HepG2 (cell line): ENCODE results near the gene STAT4. TPM values are rescaled to one million over a fixed set of nuclear protein-coding genes. Genes with fewer than 3 reads are reported as not detected.
A peak's percentile ranks its signal among the peaks of the same experiment; 100 is the strongest.

Experiments
- ATAC-seq: fragments of 200-7000 bp; cut with Tn5 transposase; 3 replicates; pipeline ENCODE4 v1.9.1; 2020; ENCODE audit warnings: mild to moderate bottlenecking, moderate library complexity
- BruUV-seq: library from RNA; stranded (reverse); fragments of 400-500 nt; replicated peaks from 2 replicates; lab custom pipeline; 2021; lab: Mats Ljungman, UMichigan
- CTCF ChIA-PET: fragments of 300-600 bp; formaldehyde crosslinking; extraction: SDS; loops from one replicate; lab custom pipeline; 2021; ENCODE audit warnings: low total read pairs, inconsistent platforms, low intra/inter-chr PET ratio; lab: Yijun Ruan, JAX
- POLR2A ChIA-PET: fragments of 350-600 bp; sonication (Branson Sonifier 250); formaldehyde crosslinking; loops from one replicate; lab custom pipeline; 2020; ENCODE audit warnings: antibody characterized with exemption, inconsistent platforms; lab: Yijun Ruan, JAX
- DNase-seq: peaks from one replicate; pipeline ENCODE4 v3.0.0-alpha.2; 2015; ENCODE audit warnings: low spot score
- FAIRE-seq: peaks from 3 replicates; lab custom pipeline; 2011; peaks lifted over from hg19 to GRCh38; lab: Jason Lieb, UNC
- H2AFZ ChIP-seq: one replicate; pipeline ENCODE4 v1.6.1; 2011; ENCODE audit warnings: low read length, inconsistent platforms
- H3K27ac ChIP-seq: fragments of 300-600 bp; 3 replicates; pipeline ENCODE4 v1.8.0; 2011; ENCODE audit warnings: mixed run types, mild to moderate bottlenecking, mixed read lengths, low read length, inconsistent platforms; ENCODE audit not compliant: insufficient read depth; ENCODE audit errors: extremely low read length
- H3K27me3 ChIP-seq, 2 experiments: fragments of 200-600 bp in 1 of 2; 2 replicates in 1 of 2; 3 replicates in 1 of 2; pipeline versions ENCODE4 v1.6.0 to v1.8.0; 2011; ENCODE audit warnings: low read length in 2 of 2, mild to moderate bottlenecking in 2 of 2, moderate library complexity in 2 of 2, inconsistent platforms in 1 of 2; ENCODE audit not compliant: insufficient read depth in 2 of 2, control insufficient read depth in 1 of 2
- H3K36me3 ChIP-seq, 2 experiments: fragments of 200-600 bp in 1 of 2; replicated peaks in 1 of 2; 2 replicates in 1 of 2; 3 replicates in 1 of 2; pipeline versions ENCODE4 v1.5.1 to v1.8.0; 2011; ENCODE audit warnings: low read length in 2 of 2, inconsistent platforms in 1 of 2; ENCODE audit not compliant: insufficient read depth in 2 of 2, control insufficient read depth in 1 of 2
- H3K4me1 ChIP-seq: 2 replicates; pipeline ENCODE4 v1.5.1; 2012; ENCODE audit warnings: low read length, inconsistent platforms; ENCODE audit not compliant: insufficient read depth
- H3K4me2 ChIP-seq: 2 replicates; pipeline ENCODE4 v1.6.0; 2011; ENCODE audit warnings: low read depth, low read length, inconsistent platforms
- H3K4me3 ChIP-seq, 3 experiments: fragments of 200-600 bp in 1 of 3; sonication (generic), shearing (Covaris generic) in 1 of 3; replicated peaks in 1 of 3; 2 replicates each; pipeline ENCODE4 v1.5.1; 2011 to 2016; ENCODE audit warnings: low read length in 3 of 3, inconsistent platforms in 2 of 3, low read depth in 2 of 3, mild to moderate bottlenecking in 2 of 3, control low read depth in 1 of 3, mixed read lengths in 1 of 3; ENCODE audit not compliant: insufficient read depth in 1 of 3
- H3K79me2 ChIP-seq: one replicate; pipeline ENCODE4 v1.6.1; 2011; ENCODE audit warnings: low read length, inconsistent platforms; ENCODE audit not compliant: insufficient read depth
- H3K9ac ChIP-seq: 2 replicates; pipeline ENCODE4 v1.6.0; 2011; ENCODE audit warnings: mild to moderate bottlenecking, low read depth, low read length, inconsistent platforms; ENCODE audit not compliant: insufficient read depth
- H3K9me3 ChIP-seq: 2 replicates; pipeline ENCODE4 v1.5.1; 2012; ENCODE audit warnings: mild to moderate bottlenecking, low read length
- H4K20me1 ChIP-seq: 2 replicates; pipeline ENCODE4 v1.6.0; 2011; ENCODE audit warnings: inconsistent platforms, mild to moderate bottlenecking, low read length, moderate library complexity; ENCODE audit not compliant: insufficient read depth
- GABPA ChIP-seq, 2 experiments: IDR thresholded peaks; 2 replicates each; pipeline ENCODE4 v1.6.1; 2011 to 2016; ENCODE audit warnings: low read depth in 2 of 2, low read length in 1 of 2, missing biosample characterization in 1 of 2, missing genetic modification characterization in 1 of 2
- MAFF ChIP-seq: IDR thresholded peaks from 2 replicates; pipeline ENCODE4 v1.6.1; 2011; ENCODE audit warnings: low read depth, low read length, improper control_type of control experiment
- MAFK ChIP-seq, 2 experiments: IDR thresholded peaks in 1 of 2; conservative IDR thresholded peaks in 1 of 2; 2 replicates each; pipeline ENCODE4 v1.6.1; 2011; ENCODE audit warnings: improper control_type of control experiment in 2 of 2, low read length in 2 of 2
- MBD4 ChIP-seq: IDR thresholded peaks from 2 replicates; pipeline ENCODE4 v1.6.1; 2012; ENCODE audit warnings: low read length, inconsistent platforms, borderline replicate concordance
- MEIS2 ChIP-seq: sonication (generic); formaldehyde crosslinking; IDR thresholded peaks from 2 replicates; pipeline ENCODE4 v1.9.0; 2021; ENCODE audit warnings: mild to moderate bottlenecking, missing genetic modification reagents
- PAF1 ChIP-seq: IDR thresholded peaks from 2 replicates; pipeline ENCODE4 v1.6.1; 2016; ENCODE audit warnings: missing genetic modification reagents, missing compliant biosample characterization
- ZNF430 ChIP-seq: sonication (generic); formaldehyde crosslinking; IDR thresholded peaks from 2 replicates; pipeline ENCODE4 v1.9.0; 2021; ENCODE audit warnings: mild to moderate bottlenecking, missing genetic modification reagents
- WGBS: methylation state at CpG from one replicate; pipeline ENCODE4 v1.1.6; 2017; ENCODE audit warnings: low lambda C conversion rate; 5-methylcytosine and 5-hydroxymethylcytosine counted together
- in situ Hi-C: cut with HindIII; loops from 2 replicates; pipeline ENCODE4 v1.10.0; 2017; ENCODE audit warnings: low pct_unique_long_range_greater_than_20kb; ENCODE audit not compliant: extremely low pct_ligation_motif_present
- intact Hi-C: fragments of 100-400 bp; cut with micrococcal nuclease; formaldehyde crosslinking; loops from one replicate; pipeline ENCODE4 v1.10.0; 2022; ENCODE audit not compliant: unreplicated experiment
- polyA plus RNA-seq, 8 experiments: library from polyadenylated mRNA; depleted of rRNA in 3 of 8; stranded (reverse) in 7 of 8; unstranded in 1 of 8; fragments of >200 nt; fragmentation: Illumina TruSeq in 4 of 8; extraction: Trizol in 4 of 8; gene quantifications; 2 replicates each; pipeline versions ENCODE4 v1.2.1 to v1.2.3, GENCODE V29; 2011 to 2016; ENCODE audit warnings: low read depth in 4 of 8, missing spikeins in 1 of 8, mixed read lengths in 1 of 8; ENCODE audit not compliant: insufficient read depth in 1 of 8
- total RNA-seq, 5 experiments: library from RNA; depleted of rRNA; stranded (reverse); fragments of >200 nt; fragmentation: Illumina TruSeq; extraction: Trizol; gene quantifications; 2 replicates each; pipeline ENCODE4 v1.2.3, GENCODE V29; 2016; ENCODE audit warnings: low read depth in 1 of 5
- TF ChIP-seq, protein P1 (sequence below): sonication (generic); formaldehyde crosslinking; IDR thresholded peaks from 2 replicates; pipeline ENCODE4 v1.4.0; 2020; ENCODE audit warnings: mild to moderate bottlenecking, missing genetic modification reagents

Gene STAT4
- total and polyA plus RNA-seq, 2 of the 13 experiments (the other 11 are each of a cell fraction or from before 2014, with no cell fraction given) = 0.37 TPM; not detected in 1

DNA sequence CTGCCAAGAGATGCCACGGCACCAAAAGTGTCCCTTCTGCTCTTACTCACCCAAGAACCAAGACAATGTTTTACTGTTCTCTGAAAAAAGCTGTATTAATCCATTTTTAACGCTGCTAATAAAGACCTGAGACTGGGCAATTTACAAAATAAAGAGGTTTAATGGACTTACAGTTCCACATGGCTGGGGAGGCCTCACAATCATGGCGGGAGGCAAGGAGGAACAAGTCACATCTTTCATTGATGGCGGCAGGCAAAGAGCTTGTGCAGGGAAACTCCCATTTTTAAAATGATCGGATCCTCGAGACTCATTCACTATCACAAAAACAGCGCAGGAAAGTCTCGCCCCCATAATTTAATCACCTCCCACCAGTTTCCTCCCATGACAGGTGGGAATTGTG is 135.0 kb downstream of the STAT4 start:
- peaks cover 2 to 6% of the 10 kb centered on the region in 2 experiments; a peak in 1 of 5 replicates for H3K36me3 ChIP-seq
- WGBS = 58% methylated on average over 8 of the region's 8 CpGs
- CTCF ChIA-PET = no interaction called here
- TF ChIP-seq ZNF430 (CRISPR knock-in tag) = no peak
- TF ChIP-seq PAF1 (CRISPR knock-in tag) = no peak
- TF ChIP-seq MBD4 = no peak
- no peak overlapping the region for H2AFZ ChIP-seq
- H3K27me3 ChIP-seq = peaks cover 0 to 7% of the 10 kb centered on the region in 2 experiments; a peak in 1 of 5 replicates
- H3K9ac ChIP-seq = no peak overlapping the region
- H3K27ac ChIP-seq = no peak overlapping the region
- DNase-seq (no peak), FAIRE-seq (no peak), ATAC-seq (no peak)
- POLR2A ChIA-PET = interaction anchor here (0.9 kb wide), 1 partner anchor 134 kb away, joined by 3 read pairs; no protein-coding TSS in a partner anchor
- no peak overlapping the region for H3K4me3 ChIP-seq
- intact Hi-C loops = loop anchor here (10.0 kb wide), 2 partner anchors 201 to 681 kb away; no protein-coding TSS in a partner anchor
- no peak overlapping the region for H3K4me2 ChIP-seq
- peaks cover 20% of the 10 kb centered on the region for H3K79me2 ChIP-seq
- peaks cover 48% of the 10 kb centered on the region for H3K4me1 ChIP-seq
- no TSS peak for BruUV-seq
- in situ Hi-C loops = no loop called here
- H4K20me1 ChIP-seq = no peaks in the 10 kb centered on the region
- H3K9me3 ChIP-seq = no peaks in the 10 kb centered on the region

DNA sequence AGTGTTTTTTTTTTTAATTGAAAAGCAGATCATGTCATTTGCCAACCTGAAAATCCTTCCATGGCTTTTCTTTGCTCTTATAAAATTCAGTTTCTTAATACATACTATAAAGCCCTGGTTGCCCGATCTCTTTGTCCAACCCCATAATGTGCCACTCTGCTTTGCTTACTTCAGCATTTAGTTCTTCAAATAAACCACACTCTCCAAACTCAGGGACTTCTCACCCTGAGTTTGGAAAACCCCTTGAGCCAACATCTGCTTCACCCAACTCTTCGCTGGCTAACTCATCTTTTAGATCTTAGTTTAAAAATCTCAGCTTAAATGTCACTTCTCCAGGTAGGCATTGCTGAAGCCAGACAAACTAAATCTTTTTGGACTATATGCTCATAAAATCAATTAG is 135.6 kb downstream of the STAT4 start:
- Histone ChIP-seq H4K20me1 (no peaks in the 10 kb centered on the region), H3K4me2 (peak overlapping the region; percentile 84; the same call in 1 of the 2 replicates), H3K4me1 (peaks cover 48% of the 10 kb centered on the region), H3K36me3 (peaks cover 3 to 7% of the 10 kb centered on the region in 2 experiments; a peak in 1 of 5 replicates), H3K27me3 (peaks cover 0 to 7% of the 10 kb centered on the region in 2 experiments; a peak in 1 of 5 replicates), H2AFZ (no peak overlapping the region), H3K4me3 (no peak overlapping the region), H3K9ac (no peak overlapping the region), H3K79me2 (peaks cover 17% of the 10 kb centered on the region), H3K9me3 (no peaks in the 10 kb centered on the region), H3K27ac (no peak overlapping the region)
- TF ChIP-seq, protein P1, sequence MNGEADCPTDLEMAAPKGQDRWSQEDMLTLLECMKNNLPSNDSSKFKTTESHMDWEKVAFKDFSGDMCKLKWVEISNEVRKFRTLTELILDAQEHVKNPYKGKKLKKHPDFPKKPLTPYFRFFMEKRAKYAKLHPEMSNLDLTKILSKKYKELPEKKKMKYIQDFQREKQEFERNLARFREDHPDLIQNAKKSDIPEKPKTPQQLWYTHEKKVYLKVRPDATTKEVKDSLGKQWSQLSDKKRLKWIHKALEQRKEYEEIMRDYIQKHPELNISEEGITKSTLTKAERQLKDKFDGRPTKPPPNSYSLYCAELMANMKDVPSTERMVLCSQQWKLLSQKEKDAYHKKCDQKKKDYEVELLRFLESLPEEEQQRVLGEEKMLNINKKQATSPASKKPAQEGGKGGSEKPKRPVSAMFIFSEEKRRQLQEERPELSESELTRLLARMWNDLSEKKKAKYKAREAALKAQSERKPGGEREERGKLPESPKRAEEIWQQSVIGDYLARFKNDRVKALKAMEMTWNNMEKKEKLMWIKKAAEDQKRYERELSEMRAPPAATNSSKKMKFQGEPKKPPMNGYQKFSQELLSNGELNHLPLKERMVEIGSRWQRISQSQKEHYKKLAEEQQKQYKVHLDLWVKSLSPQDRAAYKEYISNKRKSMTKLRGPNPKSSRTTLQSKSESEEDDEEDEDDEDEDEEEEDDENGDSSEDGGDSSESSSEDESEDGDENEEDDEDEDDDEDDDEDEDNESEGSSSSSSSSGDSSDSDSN (CRISPR knock-in tag) = no peak
- no peak for TF ChIP-seq MEIS2 (CRISPR knock-in tag)
- TF ChIP-seq MAFK (conservative IDR thresholded peaks at IDR 0.05 in 1 of 2, IDR thresholded peaks at IDR 0.05 in 1 of 2; ENCODE audit: low read length in 2 of 2) = peak; percentile 52 to 67
- TF ChIP-seq GABPA (IDR thresholded peaks at IDR 0.05; ENCODE audit: low read depth, low read length) = no peak
- no peak for TF ChIP-seq GABPA (CRISPR knock-in tag; IDR thresholded peaks at IDR 0.05; ENCODE audit: low read depth)
- peak; percentile 41; the same call in 1 of the 2 replicates for TF ChIP-seq MAFF
- ATAC-seq = no peak
- ChIA-PET CTCF (no interaction called here), POLR2A (interaction anchor here (0.9 kb wide), 2 partner anchors 129 to 133 kb away, joined by 3 read pairs; no protein-coding TSS in a partner anchor)
- 67% methylated on average over 2 of the region's 2 CpGs for WGBS
- in situ Hi-C loops = no loop called here
- DNase-seq = no peak
- FAIRE-seq = no peak
- no TSS peak for BruUV-seq
- intact Hi-C loops = loop anchor here (10.0 kb wide), 2 partner anchors 200 to 680 kb away; no protein-coding TSS in a partner anchor
